ENCODE measurements around the gene PCDH15. TPM values are rescaled to one million over a fixed set of nuclear protein-coding genes. Genes with fewer than 3 reads are reported as not detected.
A peak's percentile ranks its signal among the peaks of the same experiment; 100 is the strongest.

Gene PCDH15
- total and polyA plus RNA-seq, 2 of the 13 experiments (the other 11 are each of a cell fraction or from before 2014, with no cell fraction given) = not detected

GRCh38 chr10:53939654-53940053 lies 861.4 kb downstream of the PCDH15 start (continued):
- TF ChIP-seq RXRB (CRISPR knock-in tag; IDR thresholded peaks at IDR 0.05; ENCODE audit: borderline replicate concordance) (peak; percentile 36; the same call in 1 of the 2 replicates), GRHL1 (CRISPR knock-in tag; conservative IDR thresholded peaks at IDR 0.05) (no peak), MNT (IDR thresholded peaks at IDR 0.05) (no peak), HOXA3 (CRISPR knock-in tag; IDR thresholded peaks at IDR 0.05) (no peak), ZNF205 (CRISPR knock-in tag; IDR thresholded peaks at IDR 0.05) (no peak), ZNF878 (CRISPR knock-in tag; IDR thresholded peaks at IDR 0.05) (no peak), ZNF501 (CRISPR knock-in tag; IDR thresholded peaks at IDR 0.05) (no peak), IRF1 (CRISPR knock-in tag; IDR thresholded peaks at IDR 0.05; ENCODE audit: low read depth) (no peak), NFE2 (CRISPR knock-in tag; IDR thresholded peaks at IDR 0.05) (no peak), KDM5B (CRISPR knock-in tag; IDR thresholded peaks at IDR 0.05; ENCODE audit: borderline replicate concordance) (no peak), HNRNPL (IDR thresholded peaks at IDR 0.05; ENCODE audit: low read depth, low read length) (no peak), ZNF768 (CRISPR knock-in tag; IDR thresholded peaks at IDR 0.05) (no peak), ZNF558 (CRISPR knock-in tag; IDR thresholded peaks at IDR 0.05; ENCODE audit: borderline replicate concordance) (no peak), SIX1 (CRISPR knock-in tag; IDR thresholded peaks at IDR 0.05; ENCODE audit: borderline replicate concordance) (no peak), ZNF549 (CRISPR knock-in tag; IDR thresholded peaks at IDR 0.05) (no peak), FUBP1 (CRISPR knock-in tag; IDR thresholded peaks at IDR 0.05; ENCODE audit: borderline replicate concordance) (no peak), ZKSCAN8 (CRISPR knock-in tag; IDR thresholded peaks at IDR 0.05; ENCODE audit: borderline replicate concordance) (no peak), ZFP62 (CRISPR knock-in tag; IDR thresholded peaks at IDR 0.05) (no peak), ZNF180 (CRISPR knock-in tag; IDR thresholded peaks at IDR 0.05; ENCODE audit: borderline replicate concordance, low read depth) (no peak), MXI1 (IDR thresholded peaks at IDR 0.05; ENCODE audit: borderline replicate concordance, low read depth, low read length) (no peak), ZNF329 (CRISPR knock-in tag; IDR thresholded peaks at IDR 0.05; ENCODE audit: low read depth) (no peak), ZNF556 (CRISPR knock-in tag; IDR thresholded peaks at IDR 0.05; ENCODE audit: borderline replicate concordance) (no peak), KDM6A (CRISPR knock-in tag; IDR thresholded peaks at IDR 0.05; ENCODE audit: low read depth) (no peak), GATA4 (IDR thresholded peaks at IDR 0.05; ENCODE audit: borderline replicate concordance, low read depth) (no peak), TCF12 (IDR thresholded peaks at IDR 0.05) (no peak), TCF12 (CRISPR knock-in tag; IDR thresholded peaks at IDR 0.05) (no peak)

Data from HepG2 (cell line).